Measurements from ENCODE around the gene NEK6.

- TF ChIP-seq TAF1 (IDR thresholded peaks at IDR 0.05; ENCODE audit: borderline replicate concordance, insufficient read depth, low read length), result no peak
- no peak for TF ChIP-seq POLR2AphosphoS5 (IDR thresholded peaks at IDR 0.05; ENCODE audit: low read depth, low read length)
Observed at GRCh38 chr9:124355039-124355940, 97.5 kb downstream of the NEK6 start.

All from PFSK-1 (cell line).